CD1c-positive myeloid dendritic cell (primary cell): ENCODE results near the gene AP5Z1.

ENCODE experiments used
- DNase-seq: peaks from one replicate; pipeline ENCODE4 v3.0.0-alpha.2; 2016; ENCODE audit errors: extremely low spot score

AP5Z1 gene

GRCh38 chr7:4838626-4839334, 63.4 kb downstream of the AP5Z1 start:
- DNase-seq, result no peak

GRCh38 chr7:4840079-4840501, 64.7 kb downstream of the AP5Z1 start:
- DNase-seq, result no peak
